SK-N-SH (cell line): ENCODE measurements around the gene BTBD7. TPM values are rescaled to one million over a fixed set of nuclear protein-coding genes. Genes with fewer than 3 reads are reported as not detected.
A peak's percentile ranks its signal among the peaks of the same experiment; 100 is the strongest.

Source experiments
- CTCF ChIA-PET: fragments of 300-600, 350-600 bp; formaldehyde crosslinking; extraction: SDS; loops from one replicate; lab custom pipeline; 2021; lab: Yijun Ruan, JAX
- POLR2A ChIA-PET: fragments of 350-600 bp; sonication (Branson Sonifier 250); formaldehyde crosslinking; extraction: SDS; loops from one replicate; lab custom pipeline; 2020; ENCODE audit warnings: antibody characterized with exemption, inconsistent platforms; lab: Yijun Ruan, JAX
- DNase-seq: peaks from one replicate; pipeline ENCODE4 v3.0.0; 2012
- H2AFZ ChIP-seq: fragments of 200-600 bp; sonication (generic); 2 replicates; pipeline ENCODE4 v1.8.1; 2016; ENCODE audit warnings: antibody characterized with exemption, mild to moderate bottlenecking, low read depth
- H3F3A ChIP-seq: fragments of 200-600 bp; sonication (generic); replicated peaks from 2 replicates; pipeline ENCODE3; 2016; ENCODE audit warnings: antibody characterized with exemption, mild to moderate bottlenecking; ENCODE audit not compliant: insufficient read depth
- H3K27ac ChIP-seq, 2 experiments: fragments of 200-500 bp in 1 of 2; fragments of 200-600 bp in 1 of 2; sonication (Bioruptor generic) in 1 of 2; sonication (generic), shearing (Covaris generic) in 1 of 2; 2 replicates each; pipeline versions ENCODE4 v1.5.1 to v1.6.1; 2014 to 2016; ENCODE audit warnings: low read depth in 2 of 2, inconsistent platforms in 1 of 2, low read length in 1 of 2, mild to moderate bottlenecking in 1 of 2, mixed read lengths in 1 of 2
- H3K27me3 ChIP-seq: fragments of 200-600 bp; sonication (generic), shearing (Covaris generic); 2 replicates; pipeline ENCODE4 v1.6.1; 2016; ENCODE audit warnings: mixed run types; ENCODE audit not compliant: insufficient read depth
- H3K36me3 ChIP-seq, 2 experiments: fragments of 200-500 bp in 1 of 2; fragments of 200-600 bp in 1 of 2; sonication (Bioruptor generic) in 1 of 2; sonication (generic) in 1 of 2; replicated peaks in 1 of 2; 2 replicates each; pipeline versions ENCODE3 to v1.5.1; 2014 to 2016; ENCODE audit warnings: low read length in 1 of 2, mild to moderate bottlenecking in 1 of 2; ENCODE audit not compliant: insufficient read depth in 2 of 2, control insufficient read depth in 1 of 2
- H3K4me1 ChIP-seq, 2 experiments: fragments of 200-500 bp in 1 of 2; fragments of 200-600 bp in 1 of 2; sonication (Bioruptor generic) in 1 of 2; sonication (generic), shearing (Covaris generic) in 1 of 2; 2 replicates each; pipeline versions ENCODE4 v1.5.1 to v1.6.1; 2014 to 2016; ENCODE audit warnings: low read depth in 1 of 2, low read length in 1 of 2, mixed run types in 1 of 2; ENCODE audit not compliant: insufficient read depth in 2 of 2, control insufficient read depth in 1 of 2
- H3K4me2 ChIP-seq: fragments of 200-600 bp; sonication (generic), shearing (Covaris generic); 2 replicates; pipeline ENCODE4 v1.6.1; 2017; ENCODE audit warnings: mixed run types
- H3K4me3 ChIP-seq, 2 experiments: fragments of 200-500 bp in 1 of 2; fragments of 200-600 bp in 1 of 2; sonication (Bioruptor generic) in 1 of 2; sonication (generic), shearing (Covaris generic) in 1 of 2; 2 replicates each; pipeline versions ENCODE4 v1.5.1 to v1.8.1; 2014 to 2016; ENCODE audit warnings: low read depth in 2 of 2, inconsistent platforms in 1 of 2, low read length in 1 of 2, mild to moderate bottlenecking in 1 of 2, mixed read lengths in 1 of 2, moderate library complexity in 1 of 2
- H3K79me2 ChIP-seq: fragments of 200-600 bp; sonication (generic); 2 replicates; pipeline ENCODE4 v1.8.1; 2017; ENCODE audit warnings: mild to moderate bottlenecking; ENCODE audit not compliant: insufficient read depth
- H3K9ac ChIP-seq: fragments of 200-600 bp; sonication (generic); 2 replicates; pipeline ENCODE4 v1.6.1; 2017; ENCODE audit warnings: mixed run types
- H3K9me2 ChIP-seq: fragments of 200-600 bp; sonication (generic); 2 replicates; pipeline ENCODE4 v1.6.1; 2017; ENCODE audit warnings: mixed run types
- H3K9me3 ChIP-seq: fragments of 200-600 bp; sonication (generic); 2 replicates; pipeline ENCODE4 v1.6.1; 2017; ENCODE audit warnings: mixed run types, mild to moderate bottlenecking, moderate library complexity
- H4K20me1 ChIP-seq: fragments of 200-600 bp; sonication (generic); 2 replicates; pipeline ENCODE4 v1.6.1; 2017; ENCODE audit warnings: mild to moderate bottlenecking, mixed run types; ENCODE audit not compliant: insufficient read depth
- CHD2 ChIP-seq: fragments of 150-350 bp; IDR thresholded peaks from 2 replicates; pipeline ENCODE4 v1.6.1; 2018; ENCODE audit warnings: low read length; ENCODE audit not compliant: partially characterized antibody
- CTCF ChIP-seq: fragments of 200-600 bp; sonication (generic); IDR thresholded peaks from 2 replicates; pipeline ENCODE4 v1.6.1; 2017; ENCODE audit warnings: antibody characterized with exemption, mild to moderate bottlenecking, moderate library complexity
- ELF1 ChIP-seq: IDR thresholded peaks from 2 replicates; pipeline ENCODE4 v1.4.0; 2012
- EZH2phosphoT487 ChIP-seq: fragments of 200-600 bp; sonication (generic); IDR thresholded peaks from 2 replicates; pipeline ENCODE4 v1.6.1; 2017; ENCODE audit warnings: low read depth, mixed run types, mild to moderate bottlenecking, antibody characterized with exemption, moderate library complexity, borderline replicate concordance
- FOSL2 ChIP-seq: IDR thresholded peaks from 2 replicates; pipeline ENCODE4 v1.4.0; 2012; ENCODE audit warnings: low read depth, mild to moderate bottlenecking, moderate library complexity, borderline replicate concordance
- FOXJ3 ChIP-seq: sonication (generic); formaldehyde crosslinking; IDR thresholded peaks from 2 replicates; pipeline ENCODE4 v1.5.1; 2020; ENCODE audit warnings: mild to moderate bottlenecking, missing genetic modification reagents
- FOXM1 ChIP-seq: IDR thresholded peaks from 2 replicates; pipeline ENCODE4 v1.4.0; 2012; ENCODE audit warnings: low read depth, mild to moderate bottlenecking
- GABPA ChIP-seq: IDR thresholded peaks from 2 replicates; pipeline ENCODE4 v1.4.0; 2012; ENCODE audit warnings: low read depth, mild to moderate bottlenecking
- JUND ChIP-seq: IDR thresholded peaks from 2 replicates; pipeline ENCODE4 v1.4.0; 2012
- MXI1 ChIP-seq: IDR thresholded peaks from 2 replicates; pipeline ENCODE4 v1.6.1; 2012; ENCODE audit warnings: mild to moderate bottlenecking, low read depth, low read length, improper control_type of control experiment
- NFIC ChIP-seq: IDR thresholded peaks from 2 replicates; pipeline ENCODE4 v1.4.0; 2012; ENCODE audit warnings: borderline replicate concordance
- NRF1 ChIP-seq: IDR thresholded peaks from 2 replicates; pipeline ENCODE4 v1.6.1; 2012; ENCODE audit warnings: low read depth, mild to moderate bottlenecking, low read length
- PBX3 ChIP-seq: IDR thresholded peaks from 2 replicates; pipeline ENCODE4; 2012
- POLR2AphosphoS5 ChIP-seq: IDR thresholded peaks from 2 replicates; pipeline ENCODE4 v1.6.1; 2012; ENCODE audit warnings: low read depth, low read length
- RAD21 ChIP-seq: IDR thresholded peaks from 2 replicates; pipeline ENCODE4 v1.6.1; 2012; ENCODE audit warnings: mild to moderate bottlenecking, low read length
- RCOR1 ChIP-seq: fragments of 150-350 bp; IDR thresholded peaks from 2 replicates; pipeline ENCODE4 v1.6.1; 2017; ENCODE audit warnings: antibody characterized with exemption, low read length
- RFX5 ChIP-seq: IDR thresholded peaks from 2 replicates; pipeline ENCODE4 v1.6.1; 2012; ENCODE audit warnings: mild to moderate bottlenecking, improper control_type of control experiment, low read length
- RXRA ChIP-seq: IDR thresholded peaks from 2 replicates; pipeline ENCODE4 v1.4.0; 2012; ENCODE audit warnings: low read depth, mild to moderate bottlenecking, borderline replicate concordance
- SIN3A ChIP-seq: IDR thresholded peaks from 2 replicates; pipeline ENCODE4 v1.6.1; 2012; ENCODE audit warnings: low read depth, mild to moderate bottlenecking, low read length, moderate library complexity, borderline replicate concordance
- SMC3 ChIP-seq: IDR thresholded peaks from 2 replicates; pipeline ENCODE4 v1.6.1; 2012; ENCODE audit warnings: low read depth, low read length, improper control_type of control experiment
- TAF1 ChIP-seq: IDR thresholded peaks from 2 replicates; pipeline ENCODE4 v1.6.1; 2012; ENCODE audit warnings: low read depth, mild to moderate bottlenecking, low read length, moderate library complexity, borderline replicate concordance
- TCF12 ChIP-seq: IDR thresholded peaks from 2 replicates; pipeline ENCODE4 v1.4.0; 2012
- USF1 ChIP-seq: IDR thresholded peaks from 2 replicates; pipeline ENCODE4 v1.4.0; 2012; ENCODE audit warnings: low read depth, borderline replicate concordance
- WGBS: methylation state at CpG from one replicate; pipeline ENCODE4 v1.1.6; 2017; ENCODE audit warnings: low lambda C conversion rate; 5-methylcytosine and 5-hydroxymethylcytosine counted together
- polyA plus RNA-seq, 3 experiments: library from polyadenylated mRNA; depleted of rRNA; stranded (reverse); fragments of >200 nt; gene quantifications; 2 replicates each; pipeline ENCODE4 v1.2.3, GENCODE V29; 2012
- TF ChIP-seq, protein P1 (sequence below): IDR thresholded peaks from 2 replicates; pipeline ENCODE4 v1.4.0; 2012; ENCODE audit warnings: low read depth, borderline replicate concordance
- TF ChIP-seq, protein P2 (sequence below): fragments of 150-350 bp; IDR thresholded peaks from 2 replicates; pipeline ENCODE4 v1.6.1; 2016; ENCODE audit warnings: mild to moderate bottlenecking, low read depth, low read length

BTBD7 gene
- polyA plus RNA-seq, 1 of the 3 experiments (the other 2 are of a cell fraction), result 8.6 TPM

DNA sequence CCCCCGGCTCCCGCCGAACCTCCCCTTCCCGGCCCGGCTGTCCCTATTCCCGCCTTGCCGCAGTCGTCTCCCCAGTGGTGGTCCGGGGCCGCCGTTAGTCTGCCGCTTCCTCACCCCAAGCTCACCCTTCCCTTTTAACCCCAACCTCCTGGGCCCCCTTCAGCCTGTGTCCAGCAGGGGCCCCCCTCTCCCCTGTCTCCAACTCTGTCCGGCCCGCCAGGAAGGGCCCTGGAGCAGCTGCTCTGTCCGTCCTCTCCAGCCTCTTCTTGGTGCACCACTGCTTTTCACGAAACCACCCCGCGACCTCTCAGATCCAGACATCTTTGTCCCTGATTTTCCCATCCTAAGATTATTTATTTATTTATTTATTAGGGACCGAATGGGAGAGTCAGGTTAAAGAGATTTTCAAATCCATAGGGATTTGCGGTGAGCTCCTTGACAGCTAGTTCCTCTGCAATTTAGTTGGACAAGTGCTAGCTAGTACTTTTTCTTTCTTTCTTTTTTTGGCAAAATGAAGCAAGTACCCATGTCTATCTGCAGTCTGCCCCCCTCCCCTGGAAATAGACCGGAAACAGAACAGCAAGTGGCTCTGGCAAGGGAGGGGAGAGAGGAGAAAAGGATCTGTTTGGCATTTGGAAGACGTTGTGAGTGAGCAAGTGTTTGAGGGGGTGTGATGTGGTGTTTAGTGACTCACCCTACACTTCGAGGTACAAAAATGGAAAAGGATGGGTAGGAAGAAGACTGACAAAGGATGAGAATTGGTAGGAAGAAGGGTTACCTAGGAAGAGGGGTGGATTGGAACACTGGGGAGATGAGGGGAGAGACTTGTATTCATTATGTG is 125.1 kb downstream of the BTBD7 start:
- Histone ChIP-seq H3K4me1 (peaks cover 6% of the 10 kb centered on the region in 2 experiments; a peak in 3 of 4 replicates), H3K4me3 (peak overlapping the region; percentile 75 to 97), H3K9ac (peak overlapping the region; percentile 69), H2AFZ (peak overlapping the region; percentile 85), H3K27me3 (no peaks in the 10 kb centered on the region), H3F3A (peaks cover 29% of the 10 kb centered on the region), H3K27ac (peak overlapping the region; percentile 63 to 77), H3K79me2 (peaks cover 74% of the 10 kb centered on the region), H3K4me2 (peak overlapping the region; percentile 84), H3K9me3 (no peaks in the 10 kb centered on the region), H3K9me2 (no peaks in the 10 kb centered on the region), H4K20me1 (no peaks in the 10 kb centered on the region), H3K36me3 (peaks cover 18 to 31% of the 10 kb centered on the region in 2 experiments)
- ChIA-PET CTCF (interaction anchor here (0.6 to 4.1 kb wide), 36 partner anchors 10 to 732 kb away, joined by 3 to 25 read pairs (median 4); partner anchors contain the start of genes ITPK1, LYSET and MOAP1), POLR2A (interaction anchor here (0.6 to 3.6 kb wide), 3 partner anchors 14 to 459 kb away, joined by 3 to 19 read pairs (median 3); partner anchors contain the start of genes LGMN, LYSET and MOAP1)
- TF ChIP-seq FOXJ3 (CRISPR knock-in tag), result no peak
- TF ChIP-seq RAD21, result peak; percentile 54
- peak; percentile 27; the same call in 1 of the 2 replicates for TF ChIP-seq SMC3
- TF ChIP-seq CHD2, result no peak
- TF ChIP-seq PBX3, result no peak
- TF ChIP-seq RXRA, result no peak
- TF ChIP-seq POLR2AphosphoS5, result no peak
- no peak for TF ChIP-seq FOXM1
- no peak for TF ChIP-seq NRF1
- TF ChIP-seq RCOR1, result no peak
- no peak for TF ChIP-seq GABPA
- TF ChIP-seq EZH2phosphoT487, result no peak
- peak; percentile 60 for TF ChIP-seq CTCF
- no peak for TF ChIP-seq JUND
- no peak for TF ChIP-seq MXI1
- TF ChIP-seq FOSL2, result no peak
- TF ChIP-seq SIN3A, result no peak
- no peak for TF ChIP-seq RFX5
- no peak for TF ChIP-seq USF1
- TF ChIP-seq, protein P1, sequence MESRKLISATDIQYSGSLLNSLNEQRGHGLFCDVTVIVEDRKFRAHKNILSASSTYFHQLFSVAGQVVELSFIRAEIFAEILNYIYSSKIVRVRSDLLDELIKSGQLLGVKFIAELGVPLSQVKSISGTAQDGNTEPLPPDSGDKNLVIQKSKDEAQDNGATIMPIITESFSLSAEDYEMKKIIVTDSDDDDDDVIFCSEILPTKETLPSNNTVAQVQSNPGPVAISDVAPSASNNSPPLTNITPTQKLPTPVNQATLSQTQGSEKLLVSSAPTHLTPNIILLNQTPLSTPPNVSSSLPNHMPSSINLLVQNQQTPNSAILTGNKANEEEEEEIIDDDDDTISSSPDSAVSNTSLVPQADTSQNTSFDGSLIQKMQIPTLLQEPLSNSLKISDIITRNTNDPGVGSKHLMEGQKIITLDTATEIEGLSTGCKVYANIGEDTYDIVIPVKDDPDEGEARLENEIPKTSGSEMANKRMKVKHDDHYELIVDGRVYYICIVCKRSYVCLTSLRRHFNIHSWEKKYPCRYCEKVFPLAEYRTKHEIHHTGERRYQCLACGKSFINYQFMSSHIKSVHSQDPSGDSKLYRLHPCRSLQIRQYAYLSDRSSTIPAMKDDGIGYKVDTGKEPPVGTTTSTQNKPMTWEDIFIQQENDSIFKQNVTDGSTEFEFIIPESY, result no peak
- no peak for TF ChIP-seq TAF1
- no peak for TF ChIP-seq ELF1
- TF ChIP-seq NFIC, result no peak
- TF ChIP-seq TCF12, result no peak
- TF ChIP-seq, protein P2, sequence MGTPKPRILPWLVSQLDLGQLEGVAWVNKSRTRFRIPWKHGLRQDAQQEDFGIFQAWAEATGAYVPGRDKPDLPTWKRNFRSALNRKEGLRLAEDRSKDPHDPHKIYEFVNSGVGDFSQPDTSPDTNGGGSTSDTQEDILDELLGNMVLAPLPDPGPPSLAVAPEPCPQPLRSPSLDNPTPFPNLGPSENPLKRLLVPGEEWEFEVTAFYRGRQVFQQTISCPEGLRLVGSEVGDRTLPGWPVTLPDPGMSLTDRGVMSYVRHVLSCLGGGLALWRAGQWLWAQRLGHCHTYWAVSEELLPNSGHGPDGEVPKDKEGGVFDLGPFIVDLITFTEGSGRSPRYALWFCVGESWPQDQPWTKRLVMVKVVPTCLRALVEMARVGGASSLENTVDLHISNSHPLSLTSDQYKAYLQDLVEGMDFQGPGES, result no peak
- WGBS, result under 1% methylated on average over 11 of the region's 23 CpGs
- peak; percentile 79 for DNase-seq
